ENCODE measurements around the gene SLC22A4. TPM values are rescaled to one million over a fixed set of nuclear protein-coding genes. Genes with fewer than 3 reads are reported as not detected.

SLC22A4 gene
- total RNA-seq, 4 donors from 2014 or later, result 2.6 to 6.8 (median 5.7) TPM

GRCh38 chr5:132277971-132278853, 16.0 kb upstream of the SLC22A4 start:
- ATAC-seq (ENCODE audit: low FRiP score) (no peak), DNase-seq (ENCODE audit: low spot score) (no peak)
- no peak for TF ChIP-seq CTCF (IDR thresholded peaks at IDR 0.05)

GRCh38 chr5:132279801-132280200, 14.4 kb upstream of the SLC22A4 start:
- ATAC-seq (ENCODE audit: low FRiP score) (peak; percentile 21), DNase-seq (ENCODE audit: low spot score) (no peak)
- no peak for TF ChIP-seq CTCF (IDR thresholded peaks at IDR 0.05)

- DNase-seq (ENCODE audit: low spot score) (no peak), ATAC-seq (ENCODE audit: low FRiP score) (no peak)
- no peak for TF ChIP-seq CTCF (IDR thresholded peaks at IDR 0.05)
Observed at GRCh38 chr5:132280371-132281240, 13.6 kb upstream of the SLC22A4 start.

- TF ChIP-seq CTCF (IDR thresholded peaks at IDR 0.05), result no peak
- no peak for ATAC-seq (ENCODE audit: low FRiP score)
- DNase-seq (ENCODE audit: low spot score), result no peak
Observed at GRCh38 chr5:132281856-132282614, 12.2 kb upstream of the SLC22A4 start.

GRCh38 chr5:132283423-132284043, 10.7 kb upstream of the SLC22A4 start:
- ATAC-seq (ENCODE audit: low FRiP score) (no peak), DNase-seq (ENCODE audit: low spot score) (no peak)
- TF ChIP-seq CTCF (IDR thresholded peaks at IDR 0.05), result no peak

GRCh38 chr5:132289097-132289496, 5.1 kb upstream of the SLC22A4 start:
- no peak for TF ChIP-seq CTCF (IDR thresholded peaks at IDR 0.05)
- DNase-seq (ENCODE audit: low spot score) (no peak), ATAC-seq (ENCODE audit: low FRiP score) (no peak)

Data from omental fat pad (tissue), 4 donors.